Measurements from ENCODE around the gene HPCAL1.

HPCAL1 gene

DNA sequence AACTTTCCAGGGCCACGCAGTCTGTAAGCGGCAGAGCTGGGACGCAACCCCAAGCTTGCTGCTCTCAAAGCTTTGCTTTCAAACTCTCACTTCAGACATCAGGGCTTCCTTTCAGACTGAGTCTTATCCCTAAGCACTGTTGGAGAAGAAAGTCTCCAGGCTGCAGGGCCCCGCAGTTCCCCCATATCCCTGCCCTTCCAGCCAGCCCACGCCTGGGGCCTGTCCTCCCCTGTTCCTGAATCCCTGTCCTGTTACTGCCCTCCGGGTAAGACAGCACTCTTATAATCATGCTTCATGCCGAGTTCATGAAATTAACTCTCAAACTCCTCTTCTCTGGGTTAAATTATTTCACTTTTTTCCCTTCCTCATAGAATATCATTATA, 37.9 kb downstream of the HPCAL1 start:
- Histone ChIP-seq H3K4me3 (no peak overlapping the region), H3K27ac (no peak overlapping the region)
- no peak for DNase-seq (ENCODE audit: low spot score)
- TF ChIP-seq, protein P1, sequence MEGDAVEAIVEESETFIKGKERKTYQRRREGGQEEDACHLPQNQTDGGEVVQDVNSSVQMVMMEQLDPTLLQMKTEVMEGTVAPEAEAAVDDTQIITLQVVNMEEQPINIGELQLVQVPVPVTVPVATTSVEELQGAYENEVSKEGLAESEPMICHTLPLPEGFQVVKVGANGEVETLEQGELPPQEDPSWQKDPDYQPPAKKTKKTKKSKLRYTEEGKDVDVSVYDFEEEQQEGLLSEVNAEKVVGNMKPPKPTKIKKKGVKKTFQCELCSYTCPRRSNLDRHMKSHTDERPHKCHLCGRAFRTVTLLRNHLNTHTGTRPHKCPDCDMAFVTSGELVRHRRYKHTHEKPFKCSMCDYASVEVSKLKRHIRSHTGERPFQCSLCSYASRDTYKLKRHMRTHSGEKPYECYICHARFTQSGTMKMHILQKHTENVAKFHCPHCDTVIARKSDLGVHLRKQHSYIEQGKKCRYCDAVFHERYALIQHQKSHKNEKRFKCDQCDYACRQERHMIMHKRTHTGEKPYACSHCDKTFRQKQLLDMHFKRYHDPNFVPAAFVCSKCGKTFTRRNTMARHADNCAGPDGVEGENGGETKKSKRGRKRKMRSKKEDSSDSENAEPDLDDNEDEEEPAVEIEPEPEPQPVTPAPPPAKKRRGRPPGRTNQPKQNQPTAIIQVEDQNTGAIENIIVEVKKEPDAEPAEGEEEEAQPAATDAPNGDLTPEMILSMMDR (IDR thresholded peaks at IDR 0.05): no peak

DNA sequence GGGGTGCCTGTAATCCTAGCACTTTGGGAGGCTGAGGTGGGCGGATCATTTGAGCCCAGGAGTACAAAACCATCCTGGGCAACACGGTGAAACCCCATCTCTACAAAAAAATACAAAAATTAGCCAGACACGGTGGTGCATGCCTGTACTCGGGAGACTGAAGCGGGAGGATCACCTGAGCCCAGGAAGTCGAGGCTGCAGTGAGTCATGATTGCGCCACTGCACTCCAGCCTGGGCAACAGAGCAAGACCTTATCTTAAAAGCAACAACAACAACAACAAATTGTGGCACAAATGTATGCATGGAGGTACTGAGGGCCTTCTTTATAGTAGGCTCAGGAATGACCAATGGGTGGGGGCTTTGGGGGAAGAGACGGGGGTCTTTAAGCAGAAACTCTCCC, 38.5 kb downstream of the HPCAL1 start:
- H3K4me3 ChIP-seq: no peak overlapping the region
- DNase-seq (ENCODE audit: low spot score): no peak
- TF ChIP-seq, protein P1 (IDR thresholded peaks at IDR 0.05): no peak
- H3K27ac ChIP-seq: no peak overlapping the region

DNA sequence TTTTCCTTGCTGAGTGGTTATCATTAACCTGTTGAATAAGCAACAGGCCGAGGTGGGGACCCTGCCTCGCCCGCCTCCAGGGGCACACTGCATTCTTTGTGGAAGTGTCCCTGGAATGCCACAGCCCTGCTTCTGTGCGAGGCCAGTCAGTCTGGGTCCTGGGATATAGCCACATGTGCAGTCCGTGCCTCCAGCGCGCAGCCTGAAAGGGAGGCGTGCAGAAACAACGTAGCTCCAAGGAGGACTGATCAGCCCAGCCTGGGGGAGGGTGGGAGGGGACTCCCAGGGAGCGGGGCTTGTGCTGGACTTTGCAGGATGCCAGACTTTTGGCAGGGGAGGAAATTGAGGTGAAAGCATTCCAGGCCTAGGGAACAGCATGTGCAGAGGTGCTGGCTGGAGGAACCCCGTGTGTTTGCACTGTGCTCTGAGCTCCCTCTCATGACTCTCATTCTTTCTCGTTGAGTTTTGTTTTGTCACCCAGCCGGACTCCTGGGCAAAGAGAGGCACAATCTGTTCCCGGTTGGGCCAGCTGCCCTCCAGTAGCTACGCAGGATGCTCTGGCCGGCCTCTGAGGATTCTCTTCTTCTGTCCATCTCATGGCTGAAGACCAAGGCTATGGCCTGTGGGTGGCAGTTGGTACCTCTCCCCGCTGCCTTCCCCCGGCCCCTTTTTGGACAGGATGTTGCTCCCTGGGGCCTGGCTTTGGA, 39.7 kb downstream of the HPCAL1 start:
- H3K27ac ChIP-seq: no peak overlapping the region

DNA sequence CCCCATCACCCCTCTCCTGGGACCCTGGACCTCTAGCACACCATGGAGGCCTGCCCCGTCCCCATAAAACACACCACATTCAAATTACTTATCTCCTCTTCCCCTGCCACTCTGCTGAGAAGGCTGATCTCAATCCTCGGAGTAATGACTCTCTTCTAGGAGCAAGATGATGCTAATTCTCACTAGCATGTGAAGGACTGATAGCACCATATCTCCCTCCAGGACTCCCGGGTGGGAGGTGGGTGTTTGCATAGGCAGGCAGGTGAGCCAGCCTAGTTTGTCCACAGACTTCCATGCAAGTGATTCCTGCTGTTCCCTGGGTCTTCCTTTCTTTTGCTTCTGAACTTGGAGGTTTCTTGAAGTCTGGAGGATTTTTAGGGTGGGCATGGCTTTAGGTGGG, 40.5 kb downstream of the HPCAL1 start:
- TF ChIP-seq, protein P1 (IDR thresholded peaks at IDR 0.05): no peak
- DNase-seq (ENCODE audit: low spot score): no peak
- no peak overlapping the region for H3K27ac ChIP-seq
- H3K4me3 ChIP-seq: no peak overlapping the region

More for the DNA sequence above, 39.7 kb downstream of the HPCAL1 start:
- TF ChIP-seq, protein P1 (IDR thresholded peaks at IDR 0.05): no peak
- DNase-seq (ENCODE audit: low spot score): no peak
- no peak overlapping the region for H3K4me3 ChIP-seq

DNA sequence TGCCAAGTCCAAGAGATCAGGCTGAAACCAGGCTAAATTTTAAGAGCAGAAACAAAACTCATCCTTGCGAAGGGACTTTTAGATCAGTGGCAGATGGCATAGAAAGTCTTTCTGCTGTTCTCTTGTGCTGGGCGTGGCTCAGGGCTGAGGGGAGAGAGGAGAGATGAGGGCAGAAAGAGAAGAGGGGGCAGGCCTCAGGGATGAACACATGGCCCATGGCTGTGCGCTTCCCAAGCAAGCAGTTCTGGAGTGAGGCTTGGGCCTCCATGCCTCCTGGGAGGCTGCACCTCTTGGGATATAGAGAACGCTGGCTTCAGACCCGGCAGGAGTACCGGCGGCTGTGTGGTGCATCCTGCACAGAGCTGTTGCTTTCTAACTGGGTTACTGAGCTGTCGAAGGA, 41.0 kb downstream of the HPCAL1 start:
- Histone ChIP-seq H3K4me3 (no peak overlapping the region), H3K27ac (no peak overlapping the region)
- TF ChIP-seq, protein P1 (IDR thresholded peaks at IDR 0.05): no peak
- DNase-seq (ENCODE audit: low spot score): no peak

DNA sequence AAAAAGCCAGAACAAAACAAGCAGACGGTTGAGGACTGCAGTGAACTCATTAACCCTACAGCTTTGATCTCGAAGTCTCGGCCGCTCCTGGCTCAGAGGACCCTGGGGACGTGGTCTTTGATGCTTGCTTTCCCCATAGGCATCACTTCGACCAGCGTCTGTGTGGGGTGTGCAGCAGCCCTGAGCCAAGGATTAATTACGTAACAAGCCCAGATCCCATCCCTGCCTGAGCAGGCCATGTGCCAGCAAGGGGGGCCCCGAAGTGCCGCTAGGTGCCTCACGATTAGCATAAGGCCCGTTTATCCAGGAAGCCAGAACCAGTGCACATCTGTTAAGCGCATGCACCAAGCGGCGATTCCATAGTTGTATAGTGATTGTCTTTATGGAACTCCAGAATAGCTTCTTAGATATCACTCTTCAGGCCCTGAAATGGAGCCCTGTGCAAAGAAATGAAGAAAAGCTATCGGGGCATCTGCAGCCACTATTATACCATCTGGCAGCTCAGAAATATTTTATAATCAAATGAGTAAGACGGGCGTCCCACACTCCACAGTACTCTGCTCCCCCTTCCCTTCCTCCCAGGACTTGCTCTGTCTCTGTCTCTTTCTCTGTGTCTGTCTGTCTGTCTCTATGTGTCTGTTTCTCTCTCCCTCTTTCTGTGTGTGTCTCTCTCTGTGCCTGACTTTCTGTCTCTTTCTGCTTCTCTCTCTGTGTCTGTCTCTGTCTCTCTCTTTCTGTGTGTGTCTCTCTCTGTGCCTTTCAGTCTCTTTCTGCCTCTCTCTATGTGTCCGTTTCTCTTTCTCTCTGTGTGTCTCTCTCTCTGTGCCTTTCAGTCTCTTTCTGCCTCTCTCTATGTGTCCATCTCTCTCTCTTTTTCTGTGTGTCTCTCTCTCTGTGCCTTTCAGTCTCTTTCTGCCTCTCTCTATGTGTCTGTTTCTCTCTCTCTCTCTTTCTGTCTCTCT, 41.7 kb downstream of the HPCAL1 start:
- TF ChIP-seq, protein P1 (IDR thresholded peaks at IDR 0.05): no peak
- no peak for DNase-seq (ENCODE audit: low spot score)
- H3K27ac ChIP-seq: no peak overlapping the region
- H3K4me3 ChIP-seq: no peak overlapping the region
